Measurements from ENCODE around the gene ACVR1B. TPM values are rescaled to one million over a fixed set of nuclear protein-coding genes. Genes with fewer than 3 reads are reported as not detected.

Gene ACVR1B
- polyA plus RNA-seq, 4 donors: 11.6 to 75.8 (median 21.4) TPM

DNA sequence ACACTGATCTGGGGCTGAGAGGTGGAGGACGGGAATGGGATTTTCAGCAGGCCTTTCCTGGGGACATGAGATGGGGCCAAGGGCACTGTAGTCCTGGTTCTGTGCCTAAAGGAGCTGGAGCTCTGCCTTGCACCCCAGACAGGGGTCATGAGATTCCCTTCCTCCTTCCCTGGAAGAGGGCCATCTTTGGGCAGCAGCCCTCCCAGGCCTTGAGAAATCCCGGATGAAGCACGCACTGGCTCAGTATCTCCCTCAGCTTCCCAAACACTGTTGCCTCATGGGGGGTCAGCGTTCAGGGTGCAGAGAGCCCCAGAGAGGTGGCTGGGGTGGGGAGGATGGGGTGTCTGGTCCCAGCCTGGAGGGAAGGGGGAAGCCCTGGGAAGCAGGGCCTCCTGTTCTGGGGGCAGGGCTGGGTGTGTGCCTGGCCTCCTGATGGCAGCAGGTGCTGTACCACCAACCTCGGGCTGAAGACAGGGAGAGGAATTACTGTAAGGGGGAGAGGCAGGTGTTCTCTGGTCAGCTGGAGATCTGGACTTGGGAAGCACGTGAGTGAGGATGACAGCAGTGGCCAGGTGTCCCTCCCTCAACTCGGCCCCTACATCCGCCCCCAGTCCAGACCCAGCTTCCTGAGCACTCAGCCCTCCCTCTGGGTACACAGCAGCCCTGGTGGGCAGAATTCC lies 91.3 kb downstream of the ACVR1B start:
- peaks cover 0 to 13% (median 0%) of the 10 kb centered on the region in 3 donors for H3K36me3 ChIP-seq (ENCODE audit: control insufficient read depth in 3 of 3, insufficient read depth in 2 of 3, low read depth in 1 of 3, low read length in 3 of 3)
- no peak overlapping the region for H3K4me3 ChIP-seq (ENCODE audit: low read depth in 1 of 3, low read length in 3 of 3)
- no peak for FAIRE-seq
- H3K27ac ChIP-seq (ENCODE audit: low read depth in 1 of 3, low read length in 2 of 3): peak overlapping the region in 1 of 3 donors; percentile 55
- no peak for DNase-seq
- no peaks in the 10 kb centered on the region for H3K27me3 ChIP-seq (ENCODE audit: control insufficient read depth in 3 of 3, insufficient read depth in 3 of 3, low read length in 3 of 3)
- 73 to 80% (median 77%) methylated on average over 8 of the region's 8 CpGs for WGBS, 3 donors
- peaks cover 2 to 21% (median 12%) of the 10 kb centered on the region in 3 donors for H3K4me1 ChIP-seq (ENCODE audit: control insufficient read depth in 3 of 3, insufficient read depth in 2 of 3, low read depth in 1 of 3, low read length in 2 of 3)
- H3K9me3 ChIP-seq (ENCODE audit: control insufficient read depth in 2 of 2, insufficient read depth in 1 of 2, low read depth in 1 of 2, low read length in 1 of 2): no peaks in the 10 kb centered on the region

DNA sequence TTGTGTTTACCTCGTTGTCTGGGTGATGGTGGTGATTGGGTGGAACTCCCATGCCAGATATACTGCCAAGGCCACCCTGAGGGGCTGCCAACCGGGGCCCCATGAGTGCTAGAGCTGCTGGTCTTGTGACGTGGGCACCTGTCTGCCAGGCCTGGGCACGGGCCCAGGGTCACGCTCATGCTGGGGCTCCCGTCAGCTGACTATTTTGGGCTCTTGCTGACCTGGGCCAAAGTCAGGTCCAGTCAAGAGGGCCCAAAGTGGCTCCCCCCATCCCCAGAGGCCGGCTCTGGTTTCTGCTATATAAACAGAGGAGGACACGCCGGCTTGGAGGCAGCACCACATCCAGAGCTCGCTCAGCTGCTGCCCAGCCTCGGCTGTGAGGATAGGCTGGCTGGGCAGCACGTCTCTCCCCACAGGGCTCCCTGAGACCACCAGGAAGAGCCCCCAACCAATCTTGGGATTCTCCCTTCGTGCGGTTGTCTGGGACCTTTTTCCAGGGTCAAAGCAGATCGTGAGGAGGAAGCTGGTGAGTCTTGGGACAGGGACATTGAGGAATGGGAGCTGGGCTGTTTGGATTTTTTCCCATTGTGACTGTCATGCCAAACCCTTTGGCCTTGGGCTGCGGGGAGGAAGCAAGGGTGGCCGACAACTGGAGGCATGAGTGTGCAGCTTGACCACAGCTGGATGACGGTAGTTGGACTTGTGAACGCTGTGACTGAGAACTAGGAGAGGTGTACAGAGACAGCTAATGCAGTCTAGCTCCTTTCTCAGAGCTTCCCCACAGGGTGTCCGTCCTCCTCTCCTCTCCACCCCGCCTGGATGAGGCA lies 92.1 kb downstream of the ACVR1B start:
- peak overlapping the region in 1 of 3 donors; percentile 55 for H3K27ac ChIP-seq (ENCODE audit: low read depth in 1 of 3, low read length in 2 of 3)
- FAIRE-seq (no peak), DNase-seq (no peak)
- WGBS, 3 donors: 72 to 83% (median 72%) methylated on average over 21 of the region's 21 CpGs
- H3K4me3 ChIP-seq (ENCODE audit: low read depth in 1 of 3, low read length in 3 of 3): no peak overlapping the region
- no peaks in the 10 kb centered on the region for H3K9me3 ChIP-seq (ENCODE audit: control insufficient read depth in 2 of 2, insufficient read depth in 1 of 2, low read depth in 1 of 2, low read length in 1 of 2)
- H3K27me3 ChIP-seq (ENCODE audit: control insufficient read depth in 3 of 3, insufficient read depth in 3 of 3, low read length in 3 of 3): no peaks in the 10 kb centered on the region
- H3K36me3 ChIP-seq (ENCODE audit: control insufficient read depth in 3 of 3, insufficient read depth in 2 of 3, low read depth in 1 of 3, low read length in 3 of 3): peaks cover 0 to 13% (median 0%) of the 10 kb centered on the region in 3 donors
- peaks cover 2 to 21% (median 12%) of the 10 kb centered on the region in 3 donors for H3K4me1 ChIP-seq (ENCODE audit: control insufficient read depth in 3 of 3, insufficient read depth in 2 of 3, low read depth in 1 of 3, low read length in 2 of 3)

DNA sequence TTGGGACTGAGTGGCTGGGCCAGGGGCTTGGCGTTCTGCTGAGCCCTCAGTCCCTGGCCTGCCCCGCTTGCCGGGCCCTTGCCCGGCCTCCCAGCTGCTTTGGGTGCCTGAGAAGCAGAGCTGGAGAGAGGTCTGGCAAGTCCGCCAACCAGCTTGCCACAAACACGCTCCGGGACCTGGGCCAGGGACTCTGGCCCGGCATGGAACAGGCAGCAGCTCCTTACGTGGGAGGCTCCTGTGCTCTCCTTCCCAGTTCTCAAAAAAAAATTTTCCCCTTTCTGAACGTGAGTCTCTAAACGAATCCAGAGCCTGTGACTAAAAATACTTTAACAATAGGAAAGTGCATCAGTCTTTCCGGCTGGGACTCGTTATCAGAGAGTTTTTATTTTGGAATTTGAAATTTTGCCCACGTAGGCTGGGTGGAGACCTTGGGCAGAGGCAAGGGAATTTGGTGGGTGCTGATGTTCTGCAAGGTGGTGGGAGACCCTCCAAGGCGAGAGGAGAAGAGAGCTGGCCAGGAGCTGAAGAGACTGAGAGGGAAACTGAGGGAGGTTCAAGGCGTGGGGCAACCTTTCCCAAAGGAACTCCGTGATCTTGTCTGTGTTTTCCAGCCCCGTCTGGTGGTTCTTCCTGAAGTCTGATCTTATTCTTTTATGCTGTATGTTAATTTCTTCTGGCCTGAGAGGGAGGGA lies 92.9 kb downstream of the ACVR1B start:
- H3K27ac ChIP-seq (ENCODE audit: low read depth in 1 of 3, low read length in 2 of 3): peak overlapping the region in 1 of 3 donors; percentile 63
- H3K4me3 ChIP-seq (ENCODE audit: low read depth in 1 of 3, low read length in 3 of 3): no peak overlapping the region
- 69 to 79% (median 76%) methylated on average over 18 of the region's 18 CpGs for WGBS, 3 donors
- no peak for FAIRE-seq
- H3K27me3 ChIP-seq (ENCODE audit: control insufficient read depth in 3 of 3, insufficient read depth in 3 of 3, low read length in 3 of 3): no peaks in the 10 kb centered on the region
- DNase-seq: no peak
- no peaks in the 10 kb centered on the region for H3K9me3 ChIP-seq (ENCODE audit: control insufficient read depth in 2 of 2, insufficient read depth in 1 of 2, low read depth in 1 of 2, low read length in 1 of 2)
- peaks cover 2 to 21% (median 12%) of the 10 kb centered on the region in 3 donors for H3K4me1 ChIP-seq (ENCODE audit: control insufficient read depth in 3 of 3, insufficient read depth in 2 of 3, low read depth in 1 of 3, low read length in 2 of 3)
- peaks cover 0 to 13% (median 0%) of the 10 kb centered on the region in 3 donors for H3K36me3 ChIP-seq (ENCODE audit: control insufficient read depth in 3 of 3, insufficient read depth in 2 of 3, low read depth in 1 of 3, low read length in 3 of 3)

DNA sequence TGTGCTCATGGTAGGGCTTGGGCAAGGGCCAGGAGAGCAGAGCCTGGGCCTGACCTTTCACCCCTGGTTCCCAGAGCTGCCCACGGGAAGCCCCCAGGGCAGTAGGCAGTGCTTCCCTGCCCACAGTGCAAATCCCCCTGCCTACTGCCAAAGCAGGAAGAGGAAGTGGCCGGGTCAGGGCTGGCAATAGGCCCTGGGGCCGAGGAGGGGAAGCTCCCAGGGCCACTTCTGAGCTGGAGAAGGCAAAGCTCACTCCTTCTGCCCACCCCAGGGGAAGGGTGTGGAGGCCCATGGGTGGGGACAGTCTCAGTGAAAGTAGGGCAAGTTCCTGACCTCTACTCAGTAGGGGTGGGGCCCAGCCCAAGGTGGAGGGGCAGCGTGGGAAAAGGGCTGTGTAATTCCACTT lies 94.3 kb downstream of the ACVR1B start:
- DNase-seq (peak; percentile 66 to 68), FAIRE-seq (no peak)
- peak overlapping the region in 1 of 3 donors; percentile 19 for H3K27ac ChIP-seq (ENCODE audit: low read depth in 1 of 3, low read length in 2 of 3)
- H3K9me3 ChIP-seq (ENCODE audit: control insufficient read depth in 2 of 2, insufficient read depth in 1 of 2, low read depth in 1 of 2, low read length in 1 of 2): no peaks in the 10 kb centered on the region
- peaks cover 0 to 1% (median 0%) of the 10 kb centered on the region in 3 donors for H3K27me3 ChIP-seq (ENCODE audit: control insufficient read depth in 3 of 3, insufficient read depth in 3 of 3, low read length in 3 of 3)
- peaks cover 8 to 26% (median 10%) of the 10 kb centered on the region in 3 donors for H3K4me1 ChIP-seq (ENCODE audit: control insufficient read depth in 3 of 3, insufficient read depth in 2 of 3, low read depth in 1 of 3, low read length in 2 of 3)
- WGBS, 3 donors: 3 to 25% (median 8%) methylated on average over 4 of the region's 4 CpGs
- H3K36me3 ChIP-seq (ENCODE audit: control insufficient read depth in 3 of 3, insufficient read depth in 2 of 3, low read depth in 1 of 3, low read length in 3 of 3): peaks cover 0 to 13% (median 0%) of the 10 kb centered on the region in 3 donors
- H3K4me3 ChIP-seq (ENCODE audit: low read depth in 1 of 3, low read length in 3 of 3): no peak overlapping the region

Other genes starting within 250 kb of the ACVR1B start
- gene FIGNL2, start 103.0 kb upstream of the ACVR1B start, polyA plus RNA-seq: under 1 TPM in 2 of 4 donors, not detected in 2; 0.39 to 0.41 TPM
- gene ANKRD33, start 63.6 kb upstream of the ACVR1B start, polyA plus RNA-seq: under 1 TPM in 1 of 4 donors, not detected in 3; 0.04 TPM
- gene ACVRL1, start 44.2 kb upstream of the ACVR1B start, polyA plus RNA-seq: 10 to 100 TPM in 2 of 4 donors, 1 to 10 TPM in 1, under 1 TPM in 1; 0.89 to 44.2 (median 10.4) TPM
- gene TAMALIN, start 55.2 kb downstream of the ACVR1B start, polyA plus RNA-seq: 10 to 100 TPM in 2 of 4 donors, 1 to 10 TPM in 2; 3.8 to 32.5 (median 10.1) TPM
- 100 to 1,000 TPM in 1 of 4 donors, 10 to 100 TPM in 2, 1 to 10 TPM in 1; 6.7 to 100 (median 34.7) TPM for gene NR4A1, start 99.7 kb downstream of the ACVR1B start, polyA plus RNA-seq
- 10 to 100 TPM; 26.7 to 65.1 (median 55.5) TPM for gene ATG101, start 118.3 kb downstream of the ACVR1B start, polyA plus RNA-seq
- gene SMIM41, start 128.0 kb downstream of the ACVR1B start, polyA plus RNA-seq: 1 to 10 TPM in 1 of 4 donors, under 1 TPM in 2, not detected in 1; 0.46 to 1.6 (median 0.80) TPM
- 1 to 10 TPM in 1 of 4 donors, under 1 TPM in 3; 0.13 to 3.2 (median 0.58) TPM for gene KRT80, start 240.3 kb downstream of the ACVR1B start, polyA plus RNA-seq

Data from small intestine (tissue), 7 donors.